Activated naive CD4-positive, alpha-beta T cell treated with anti-CD3 and anti-CD28 coated beads for 36 hours (primary cell): Measurements from ENCODE around the gene CD40LG. TPM values are rescaled to one million over a fixed set of nuclear protein-coding genes. Genes with fewer than 3 reads are reported as not detected.

Experiments
- CTCF ChIA-PET: fragments of 350-600 bp; sonication (Branson Sonifier 250); formaldehyde crosslinking; loops from one replicate; lab custom pipeline; 2021; ENCODE audit warnings: antibody characterized with exemption; lab: Charles Lee
- DNase-seq: peaks from one replicate; pipeline ENCODE4 v3.0.0-alpha.2; 2020
- H3K27ac Mint-ChIP-seq: one replicate; pipeline ENCODE4 v1.8.0; 2021; ENCODE audit warnings: mild to moderate bottlenecking, mixed read lengths
- H3K27me3 Mint-ChIP-seq: one replicate; pipeline ENCODE4 v1.8.0; 2021; ENCODE audit warnings: low read depth, mixed read lengths
- H3K36me3 Mint-ChIP-seq: one replicate; pipeline ENCODE4 v1.8.0; 2021; ENCODE audit warnings: low read depth, mixed read lengths
- H3K4me1 Mint-ChIP-seq: one replicate; pipeline ENCODE4 v1.8.0; 2021; ENCODE audit warnings: low read depth, mixed read lengths
- H3K4me3 Mint-ChIP-seq: one replicate; pipeline ENCODE4 v1.8.0; 2021; ENCODE audit warnings: mild to moderate bottlenecking, moderate library complexity, mixed read lengths
- H3K9me3 Mint-ChIP-seq: one replicate; pipeline ENCODE4 v1.8.0; 2021; ENCODE audit warnings: mixed read lengths
- intact Hi-C: fragments of 100-400 bp; cut with micrococcal nuclease; formaldehyde crosslinking; loops from one replicate; pipeline ENCODE4 v1.15.1; 2023
- total RNA-seq, 2 experiments: library from RNA; stranded (reverse); gene quantifications; one replicate each; pipeline ENCODE4 v1.2.3, GENCODE V29; 2021

The CD40LG gene
- total RNA-seq, result 100 to 1,000 TPM; 121 to 122 TPM

- CTCF ChIA-PET, result interaction anchor here (0.9 kb wide), 2 partner anchors 28 to 29 kb away, joined by 3 read pairs; no protein-coding TSS in a partner anchor
- DNase-seq, result peak; percentile 62
- H3K4me3 Mint-ChIP-seq, result peak within 1 kb of the TSS; percentile 96
- H3K27me3 Mint-ChIP-seq, result no peaks in the 10 kb centered on the region
- H3K27ac Mint-ChIP-seq, result peak within 1 kb of the TSS; percentile 100
- H3K4me1 Mint-ChIP-seq, result peaks cover 43% of the 10 kb centered on the region
- no peaks in the 10 kb centered on the region for H3K9me3 Mint-ChIP-seq
- intact Hi-C loops, result loop anchor here (1.0 to 2.0 kb wide), 7 partner anchors 7 to 63 kb away; no protein-coding TSS in a partner anchor
- peaks cover 42% of the 10 kb centered on the region for H3K36me3 Mint-ChIP-seq
Measured at GRCh38 chrX:136647677-136648360, at the start of gene CD40LG. Gene CD40LG, plus strand, starts transcription at chrX:136648158. Its CDS starts 91 bp downstream, at chrX:136648249.

- H3K4me1 Mint-ChIP-seq, result peaks cover 52% of the 10 kb centered on the region
- peak overlapping the region; percentile 88 for H3K27ac Mint-ChIP-seq
- DNase-seq, result peak; percentile 61
- peaks cover 10% of the 10 kb centered on the region for H3K9me3 Mint-ChIP-seq
- CTCF ChIA-PET, result interaction anchor here (0.6 to 2.7 kb wide), 7 partner anchors 10 to 576 kb away, joined by 3 to 11 read pairs (median 5); no protein-coding TSS in a partner anchor
- intact Hi-C loops, result loop anchor here (1.0 kb wide), 4 partner anchors 10 to 152 kb away; no protein-coding TSS in a partner anchor
- H3K27me3 Mint-ChIP-seq, result no peaks in the 10 kb centered on the region
- H3K4me3 Mint-ChIP-seq, result peak overlapping the region; percentile 38
- peaks cover 2% of the 10 kb centered on the region for H3K36me3 Mint-ChIP-seq
Measured at GRCh38 chrX:136598631-136599030, 49.3 kb upstream of the CD40LG start.

DNA sequence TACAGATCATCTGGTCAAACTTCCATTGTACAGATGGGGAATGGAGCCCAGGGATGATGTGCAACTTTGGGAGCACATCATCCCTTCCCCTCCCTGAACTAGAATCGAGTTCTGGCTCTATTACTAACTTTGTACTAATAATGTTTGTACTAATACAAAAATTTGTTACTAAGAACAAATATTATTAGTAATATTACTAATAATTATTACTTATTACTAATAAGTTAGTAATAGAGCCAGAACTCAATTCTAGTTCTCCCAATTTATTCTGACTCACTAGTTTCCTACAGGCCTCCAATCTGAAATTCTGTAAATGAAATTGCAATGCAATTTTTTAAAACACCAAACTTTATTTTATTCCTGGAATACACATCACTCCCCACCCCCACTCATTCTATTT lies 47.9 kb upstream of the CD40LG start:
- intact Hi-C loops, result no loop called here
- H3K27me3 Mint-ChIP-seq, result no peaks in the 10 kb centered on the region
- no peaks in the 10 kb centered on the region for H3K36me3 Mint-ChIP-seq
- H3K4me1 Mint-ChIP-seq, result peaks cover 47% of the 10 kb centered on the region
- no peak overlapping the region for H3K27ac Mint-ChIP-seq
- CTCF ChIA-PET, result interaction anchor here (0.7 kb wide), 1 partner anchor 36 kb away, joined by 4 read pairs; no protein-coding TSS in a partner anchor
- H3K4me3 Mint-ChIP-seq, result no peak overlapping the region
- DNase-seq, result no peak
- no peaks in the 10 kb centered on the region for H3K9me3 Mint-ChIP-seq

GRCh38 chrX:136607236-136607635 lies 40.7 kb upstream of the CD40LG start:
- intact Hi-C loops, result loop anchor here (1.0 kb wide), 1 partner anchor 30 kb away; no protein-coding TSS in a partner anchor
- H3K27ac Mint-ChIP-seq, result no peak overlapping the region
- H3K27me3 Mint-ChIP-seq, result no peaks in the 10 kb centered on the region
- no peak for DNase-seq
- no peaks in the 10 kb centered on the region for H3K9me3 Mint-ChIP-seq
- peaks cover 51% of the 10 kb centered on the region for H3K4me1 Mint-ChIP-seq
- CTCF ChIA-PET, result interaction anchor here (0.7 to 4.3 kb wide), 4 partner anchors 88 to 336 kb away, joined by 3 to 53 read pairs (median 8); no protein-coding TSS in a partner anchor
- no peaks in the 10 kb centered on the region for H3K36me3 Mint-ChIP-seq
- no peak overlapping the region for H3K4me3 Mint-ChIP-seq

GRCh38 chrX:136608295-136608933 lies 39.5 kb upstream of the CD40LG start:
- intact Hi-C loops, result loop anchor here (1.0 kb wide), 3 partner anchors 86 to 317 kb away; no protein-coding TSS in a partner anchor
- H3K4me1 Mint-ChIP-seq, result peaks cover 54% of the 10 kb centered on the region
- peak; percentile 80 for DNase-seq
- H3K27me3 Mint-ChIP-seq, result no peaks in the 10 kb centered on the region
- peak overlapping the region; percentile 79 for H3K27ac Mint-ChIP-seq
- peak overlapping the region; percentile 46 for H3K4me3 Mint-ChIP-seq
- H3K9me3 Mint-ChIP-seq, result no peaks in the 10 kb centered on the region
- CTCF ChIA-PET, result interaction anchor here (0.7 to 4.3 kb wide), 19 partner anchors 9 to 317 kb away, joined by 3 to 53 read pairs (median 3); no protein-coding TSS in a partner anchor
- H3K36me3 Mint-ChIP-seq, result no peaks in the 10 kb centered on the region

- peak overlapping the region; percentile 46 for H3K4me3 Mint-ChIP-seq
- peak overlapping the region; percentile 91 for H3K27ac Mint-ChIP-seq
- no peaks in the 10 kb centered on the region for H3K9me3 Mint-ChIP-seq
- no peaks in the 10 kb centered on the region for H3K36me3 Mint-ChIP-seq
- H3K4me1 Mint-ChIP-seq, result peaks cover 69% of the 10 kb centered on the region
- intact Hi-C loops, result loop anchor here (1.0 to 2.0 kb wide), 4 partner anchors 9 to 32 kb away; no protein-coding TSS in a partner anchor
- DNase-seq, result peak; percentile 54
- CTCF ChIA-PET, result interaction anchor here (0.6 to 1.7 kb wide), 6 partner anchors 9 to 54 kb away, joined by 3 to 4 read pairs (median 4); no protein-coding TSS in a partner anchor
- H3K27me3 Mint-ChIP-seq, result no peaks in the 10 kb centered on the region
Measured at GRCh38 chrX:136616987-136617685, 30.8 kb upstream of the CD40LG start.

DNA sequence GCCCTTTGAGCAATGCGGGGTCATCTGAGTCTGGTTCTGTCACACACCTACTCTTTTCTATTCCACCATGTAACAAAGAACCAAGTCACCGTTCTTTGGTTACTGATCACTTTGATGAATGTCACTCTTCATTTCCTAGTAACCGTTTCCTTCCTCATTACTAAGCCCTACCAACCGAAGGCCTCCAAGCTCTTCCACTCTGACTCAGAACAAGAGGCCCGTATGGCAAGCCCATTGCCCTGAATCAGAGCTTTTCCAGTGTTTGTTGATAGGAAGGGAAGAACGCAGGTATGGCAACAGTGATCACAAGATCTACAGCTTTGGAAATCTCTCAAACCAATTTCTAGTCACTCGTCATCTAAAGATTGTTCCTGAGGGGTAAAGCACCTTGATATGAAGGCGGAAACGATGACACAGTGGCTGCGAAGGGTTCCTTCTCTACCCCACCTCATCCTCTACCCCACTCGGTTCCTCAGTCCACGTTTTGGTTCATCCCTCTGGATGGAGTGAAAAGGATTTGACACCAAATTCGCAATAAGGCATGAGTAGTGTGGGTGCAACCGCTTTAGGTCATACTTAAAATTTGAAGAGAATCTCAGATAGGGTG lies 28.0 kb upstream of the CD40LG start:
- Mint-ChIP-seq H3K36me3 (no peaks in the 10 kb centered on the region), H3K9me3 (no peaks in the 10 kb centered on the region), H3K4me1 (peaks cover 79% of the 10 kb centered on the region), H3K27ac (peak overlapping the region; percentile 91), H3K4me3 (no peak overlapping the region), H3K27me3 (no peaks in the 10 kb centered on the region)
- intact Hi-C loops, result loop anchor here (1.0 kb wide), 3 partner anchors 15 to 27 kb away; no protein-coding TSS in a partner anchor
- CTCF ChIA-PET, result interaction anchor here (0.9 to 1.4 kb wide), 4 partner anchors 9 to 42 kb away, joined by 3 read pairs; no protein-coding TSS in a partner anchor
- peak; percentile 74 for DNase-seq

DNA sequence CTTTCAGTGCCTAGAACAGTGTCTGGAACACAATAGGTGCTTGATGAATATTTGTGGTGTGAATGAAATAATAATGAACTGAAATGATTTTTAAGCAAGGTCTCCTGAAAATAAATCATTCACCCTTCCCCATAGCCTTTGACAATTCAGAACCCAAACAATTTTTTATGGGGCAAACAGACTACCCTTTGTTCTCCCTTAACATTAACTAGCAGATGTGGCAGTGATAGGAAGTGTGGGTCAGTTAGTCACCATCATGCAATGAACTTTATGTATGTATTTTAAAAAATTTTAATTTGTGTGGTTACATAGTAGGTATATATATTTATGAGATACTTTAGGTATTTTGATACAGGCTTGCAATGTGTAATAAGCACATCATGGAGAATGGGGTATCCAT lies 27.2 kb upstream of the CD40LG start:
- H3K4me3 Mint-ChIP-seq, result no peak overlapping the region
- H3K27ac Mint-ChIP-seq, result peak overlapping the region; percentile 91
- H3K36me3 Mint-ChIP-seq, result no peaks in the 10 kb centered on the region

DNA sequence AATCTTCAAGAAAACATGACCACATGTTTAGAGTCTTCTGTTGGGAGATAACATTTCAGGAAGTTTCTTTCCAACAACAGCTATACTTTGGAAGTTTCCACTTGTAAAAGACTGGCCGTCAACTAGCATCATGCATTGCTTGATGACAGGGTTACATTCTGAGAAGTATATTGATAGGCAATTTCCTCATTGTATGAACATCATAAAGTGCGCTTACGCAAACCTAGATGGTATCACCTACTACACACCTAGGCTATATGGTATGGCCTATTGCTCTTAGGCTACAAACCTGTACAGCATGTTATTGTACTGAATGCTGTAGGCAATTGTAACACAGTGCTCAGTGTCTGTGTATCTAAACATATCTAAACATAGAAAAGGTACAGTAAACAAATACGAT lies 25.4 kb upstream of the CD40LG start:
- no peak for DNase-seq
- H3K4me3 Mint-ChIP-seq, result no peak overlapping the region
- intact Hi-C loops, result no loop called here
- H3K27ac Mint-ChIP-seq, result no peak overlapping the region
- H3K27me3 Mint-ChIP-seq, result no peaks in the 10 kb centered on the region
- peaks cover 88% of the 10 kb centered on the region for H3K4me1 Mint-ChIP-seq
- CTCF ChIA-PET, result interaction anchor here (0.6 to 1.6 kb wide), 5 partner anchors 12 to 159 kb away, joined by 3 to 8 read pairs (median 4); no protein-coding TSS in a partner anchor
- H3K9me3 Mint-ChIP-seq, result no peaks in the 10 kb centered on the region
- no peaks in the 10 kb centered on the region for H3K36me3 Mint-ChIP-seq

More for the DNA sequence above, 27.2 kb upstream of the CD40LG start:
- Mint-ChIP-seq H3K4me1 (peaks cover 81% of the 10 kb centered on the region), H3K9me3 (no peaks in the 10 kb centered on the region), H3K27me3 (no peaks in the 10 kb centered on the region)
- DNase-seq, result no peak
- intact Hi-C loops, result loop anchor here (1.0 kb wide), 3 partner anchors 15 to 27 kb away; no protein-coding TSS in a partner anchor
- CTCF ChIA-PET, result no interaction called here

- DNase-seq, result no peak
- Mint-ChIP-seq H3K36me3 (no peaks in the 10 kb centered on the region), H3K27ac (no peak overlapping the region), H3K4me3 (no peak overlapping the region), H3K4me1 (peaks cover 87% of the 10 kb centered on the region), H3K27me3 (no peaks in the 10 kb centered on the region), H3K9me3 (no peaks in the 10 kb centered on the region)
- intact Hi-C loops, result no loop called here
- CTCF ChIA-PET, result interaction anchor here (0.9 kb wide), 1 partner anchor 14 kb away, joined by 3 read pairs; no protein-coding TSS in a partner anchor
Measured at GRCh38 chrX:136623396-136623795, 24.6 kb upstream of the CD40LG start.

DNA sequence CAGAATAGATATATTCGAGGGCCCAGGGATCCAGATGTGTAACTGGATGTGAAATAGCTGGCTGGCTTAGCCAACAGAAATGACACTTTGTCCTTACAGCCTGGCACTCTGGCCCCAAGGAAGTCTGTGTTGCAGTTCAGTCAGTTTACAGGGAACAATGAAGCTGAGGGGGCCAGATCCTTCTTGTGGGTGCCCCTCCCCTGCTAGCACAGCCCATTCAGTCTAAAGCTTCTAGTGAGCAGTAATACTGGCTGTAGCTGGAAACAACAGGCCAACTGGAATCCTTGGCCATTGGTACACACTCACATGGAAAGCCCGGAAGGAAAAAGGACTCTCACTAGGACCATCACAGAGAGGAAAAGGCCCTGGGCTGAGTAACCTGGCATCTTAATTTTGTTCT lies 22.7 kb upstream of the CD40LG start:
- Mint-ChIP-seq H3K9me3 (no peaks in the 10 kb centered on the region), H3K36me3 (no peaks in the 10 kb centered on the region), H3K4me3 (no peak overlapping the region), H3K4me1 (peaks cover 86% of the 10 kb centered on the region), H3K27ac (peak overlapping the region; percentile 94), H3K27me3 (no peaks in the 10 kb centered on the region)
- CTCF ChIA-PET, result interaction anchor here (0.6 to 2.1 kb wide), 5 partner anchors 10 to 111 kb away, joined by 3 to 7 read pairs (median 3); no protein-coding TSS in a partner anchor
- intact Hi-C loops, result no loop called here
- no peak for DNase-seq
